Measurements from ENCODE around the gene ANKS1A. TPM values are rescaled to one million over a fixed set of nuclear protein-coding genes. Genes with fewer than 3 reads are reported as not detected.

The ANKS1A gene
- polyA plus RNA-seq, 1 of the 3 experiments (the other 2 are of a cell fraction), result 7.6 TPM

GRCh38 chr6:34981366-34981765 is 92.3 kb downstream of the ANKS1A start:
- no peaks in the 10 kb centered on the region for H3K9me3 ChIP-seq
- no peaks in the 10 kb centered on the region for H3K9me2 ChIP-seq
- TF ChIP-seq USF1 (IDR thresholded peaks at IDR 0.05; ENCODE audit: borderline replicate concordance, low read depth) (no peak), EZH2phosphoT487 (IDR thresholded peaks at IDR 0.05; ENCODE audit: borderline replicate concordance, low read depth) (no peak), JUND (IDR thresholded peaks at IDR 0.05) (no peak), YY1 (IDR thresholded peaks at IDR 0.05; ENCODE audit: low read depth) (no peak), GATA2 (CRISPR knock-in tag; IDR thresholded peaks at IDR 0.05) (no peak), RAD21 (IDR thresholded peaks at IDR 0.05; ENCODE audit: low read length) (no peak), FOXM1 (IDR thresholded peaks at IDR 0.05; ENCODE audit: low read depth) (no peak), MAX (IDR thresholded peaks at IDR 0.05; ENCODE audit: low read depth) (no peak), RXRA (IDR thresholded peaks at IDR 0.05; ENCODE audit: borderline replicate concordance, low read depth) (no peak), TCF12 (IDR thresholded peaks at IDR 0.05) (no peak), FOSL2 (IDR thresholded peaks at IDR 0.05; ENCODE audit: borderline replicate concordance, low read depth) (no peak), TEAD4 (IDR thresholded peaks at IDR 0.05; ENCODE audit: borderline replicate concordance, insufficient read depth) (no peak), SIN3A (IDR thresholded peaks at IDR 0.05; ENCODE audit: borderline replicate concordance, low read depth, low read length) (no peak), REST (IDR thresholded peaks at IDR 0.05; ENCODE audit: low read depth, low read length) (no peak), MEF2A (IDR thresholded peaks at IDR 0.05; ENCODE audit: borderline replicate concordance, low read depth) (no peak), FOXJ3 (CRISPR knock-in tag; IDR thresholded peaks at IDR 0.05) (no peak), EP300 (IDR thresholded peaks at IDR 0.05; ENCODE audit: borderline replicate concordance in 1 of 2, low read depth in 1 of 2, low read length in 1 of 2) (no peak), NFIC (IDR thresholded peaks at IDR 0.05; ENCODE audit: borderline replicate concordance) (no peak), USF2 (IDR thresholded peaks at IDR 0.05; ENCODE audit: borderline replicate concordance, low read depth, low read length) (no peak)
- TF ChIP-seq, protein P1, sequence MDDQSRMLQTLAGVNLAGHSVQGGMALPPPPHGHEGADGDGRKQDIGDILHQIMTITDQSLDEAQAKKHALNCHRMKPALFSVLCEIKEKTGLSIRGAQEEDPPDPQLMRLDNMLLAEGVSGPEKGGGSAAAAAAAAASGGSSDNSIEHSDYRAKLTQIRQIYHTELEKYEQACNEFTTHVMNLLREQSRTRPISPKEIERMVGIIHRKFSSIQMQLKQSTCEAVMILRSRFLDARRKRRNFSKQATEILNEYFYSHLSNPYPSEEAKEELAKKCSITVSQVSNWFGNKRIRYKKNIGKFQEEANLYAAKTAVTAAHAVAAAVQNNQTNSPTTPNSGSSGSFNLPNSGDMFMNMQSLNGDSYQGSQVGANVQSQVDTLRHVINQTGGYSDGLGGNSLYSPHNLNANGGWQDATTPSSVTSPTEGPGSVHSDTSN (IDR thresholded peaks at IDR 0.05), result no peak
- no peak overlapping the region for H2AFZ ChIP-seq (ENCODE audit: low read depth)
- peaks cover 3 to 8% of the 10 kb centered on the region in 2 experiments; a peak in 3 of 4 replicates for H3K4me1 ChIP-seq (ENCODE audit: control insufficient read depth in 1 of 2, insufficient read depth in 2 of 2, low read depth in 1 of 2, low read length in 1 of 2)
- peaks cover 3% of the 10 kb centered on the region for H3F3A ChIP-seq (replicated peaks; ENCODE audit: insufficient read depth)
- H3K4me3 ChIP-seq (ENCODE audit: low read depth in 2 of 2, low read length in 1 of 2), result no peak overlapping the region
- H3K9ac ChIP-seq, result no peak overlapping the region
- DNase-seq, result no peak
- H3K27ac ChIP-seq (ENCODE audit: low read depth in 2 of 2, low read length in 1 of 2), result no peak overlapping the region
- H3K79me2 ChIP-seq (ENCODE audit: insufficient read depth), result no peaks in the 10 kb centered on the region
- H3K4me2 ChIP-seq, result no peak overlapping the region
- peaks cover 9 to 32% of the 10 kb centered on the region in 2 experiments for H3K36me3 ChIP-seq (replicated peaks in 1 of 2; ENCODE audit: control insufficient read depth in 1 of 2, insufficient read depth in 2 of 2, low read length in 1 of 2)
- ChIA-PET CTCF (interaction anchor here (1.1 kb wide), 2 partner anchors 21 to 159 kb away, joined by 3 read pairs; no protein-coding TSS in a partner anchor), POLR2A (no interaction called here)
- H3K27me3 ChIP-seq (ENCODE audit: insufficient read depth), result no peaks in the 10 kb centered on the region
- 95% methylated on average over 5 of the region's 5 CpGs for WGBS (ENCODE audit: low lambda C conversion rate)
- H4K20me1 ChIP-seq (ENCODE audit: insufficient read depth), result no peaks in the 10 kb centered on the region
